ENCODE data around the gene RFPL2.
A peak's percentile ranks its signal among the peaks of the same experiment; 100 is the strongest.
"Not testable (repeated sequence)": the region's sequence is repeated elsewhere in the genome, so short reads cannot be mapped to it uniquely, and the experiment has no call there.

The RFPL2 gene

GRCh38 chr22:32160411-32160810 is 44.5 kb downstream of the RFPL2 start:
- peak; percentile 23 for DNase-seq

- DNase-seq, result peak; percentile 55
Observed at GRCh38 chr22:32158712-32159533, 46.0 kb downstream of the RFPL2 start, which contains the start of gene C22orf42. Gene C22orf42, minus strand, starts transcription at chr22:32159303. Its CDS starts 88 bp downstream, at chr22:32159215.

DNA sequence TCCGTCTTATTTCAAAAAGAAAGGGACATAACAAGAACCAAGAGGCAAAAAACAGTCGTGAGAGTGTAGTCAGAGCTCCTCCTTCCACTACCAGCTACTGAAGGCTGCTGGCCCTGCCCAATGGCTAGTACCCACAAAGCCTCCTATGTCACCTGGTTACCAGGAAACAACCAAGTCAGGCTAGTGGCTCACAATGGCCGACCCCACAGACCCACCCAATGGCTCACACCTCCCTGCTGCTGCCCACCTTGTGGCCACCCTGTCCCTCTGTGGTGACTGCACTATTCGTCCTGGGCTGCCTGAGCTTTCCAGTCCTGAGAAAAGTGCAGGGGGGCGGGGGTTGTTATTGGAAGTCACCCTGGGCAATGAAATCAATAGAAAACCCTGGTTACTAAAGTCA is 47.2 kb downstream of the RFPL2 start:
- not testable (repeated sequence) for DNase-seq

GRCh38 chr22:32154727-32155126 is 50.1 kb downstream of the RFPL2 start:
- not testable (repeated sequence) for DNase-seq

GRCh38 chr22:32151641-32152040 is 53.2 kb downstream of the RFPL2 start:
- DNase-seq, result not testable (repeated sequence)

GRCh38 chr22:32150647-32151046 is 54.2 kb downstream of the RFPL2 start:
- not testable (repeated sequence) for DNase-seq

GRCh38 chr22:32148372-32148771 is 56.5 kb downstream of the RFPL2 start:
- not testable (repeated sequence) for DNase-seq

DNA sequence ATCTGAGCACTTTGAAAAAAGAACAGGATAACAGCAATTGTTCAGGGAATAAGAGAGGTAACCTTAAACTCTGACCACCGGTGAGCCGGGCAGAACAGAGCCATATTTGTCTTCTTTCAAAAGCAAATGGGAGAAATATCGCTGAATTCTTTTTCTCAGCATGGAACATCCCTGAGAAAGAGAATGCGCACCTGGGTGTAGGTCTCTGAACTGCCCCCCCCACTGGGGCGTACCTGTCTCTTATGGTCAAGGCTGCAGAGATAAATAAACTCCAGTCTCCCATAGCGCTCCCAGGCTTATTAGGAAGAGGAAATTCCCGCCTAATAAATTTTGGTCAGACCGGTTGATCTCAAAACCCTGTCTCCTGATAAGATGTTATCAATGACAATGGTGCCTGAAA is 57.7 kb downstream of the RFPL2 start:
- peak; percentile 94 for DNase-seq

DNA sequence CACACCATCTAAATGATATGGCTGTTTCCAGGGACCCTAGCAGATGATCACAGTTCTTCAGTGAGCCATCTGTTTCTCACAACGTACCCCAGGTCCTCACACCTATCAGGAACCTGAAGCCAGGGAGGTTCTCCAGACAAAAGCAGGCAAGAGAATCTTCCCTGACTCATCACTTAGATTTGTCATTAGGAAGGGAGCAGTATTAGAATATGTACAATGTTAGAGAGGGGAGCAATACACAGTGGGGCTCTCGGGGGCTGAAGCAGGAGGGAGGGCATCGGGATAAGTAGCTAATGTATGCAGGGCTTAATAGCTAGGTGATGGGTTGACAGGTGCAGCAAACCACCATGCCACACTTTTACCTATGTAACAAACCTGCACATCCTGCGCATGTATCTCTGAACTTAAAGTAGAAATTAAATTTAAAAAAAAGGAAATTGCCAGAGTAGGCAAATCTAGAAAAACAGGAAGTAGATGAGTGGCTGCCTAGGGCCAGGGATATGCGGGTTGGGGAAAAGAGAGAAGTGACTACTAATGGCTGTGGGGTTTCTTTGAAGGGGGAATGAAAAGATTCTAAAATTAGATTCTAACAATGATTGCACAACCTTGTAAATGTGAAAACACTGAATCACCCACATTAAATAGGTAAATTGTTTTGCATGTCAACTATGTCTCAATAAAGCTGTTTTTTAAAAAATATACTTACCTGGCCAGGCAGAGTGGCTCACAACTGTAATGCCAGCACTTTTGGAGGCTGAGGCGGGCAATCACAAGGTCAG is 60.2 kb downstream of the RFPL2 start:
- DNase-seq, result no peak

DNA sequence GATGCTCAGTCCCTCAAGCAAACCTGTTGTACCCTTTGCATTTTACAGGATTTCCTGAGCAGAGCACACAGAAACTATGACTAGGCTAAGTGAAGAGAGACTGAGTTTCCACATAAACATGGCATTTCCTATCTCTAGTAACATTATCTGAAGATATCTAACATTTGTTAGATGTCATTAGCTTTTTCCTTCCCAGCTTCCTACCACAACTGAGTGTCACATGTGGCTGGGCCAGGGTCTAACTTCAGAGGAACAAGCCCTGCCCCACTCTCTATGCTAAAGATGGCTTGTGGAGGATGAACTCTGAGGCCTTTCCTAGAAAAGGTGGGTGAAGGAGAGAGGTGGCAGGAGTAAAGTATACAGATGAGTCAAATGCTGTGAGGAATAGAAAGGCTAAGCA is 62.3 kb downstream of the RFPL2 start:
- no peak for DNase-seq

DNA sequence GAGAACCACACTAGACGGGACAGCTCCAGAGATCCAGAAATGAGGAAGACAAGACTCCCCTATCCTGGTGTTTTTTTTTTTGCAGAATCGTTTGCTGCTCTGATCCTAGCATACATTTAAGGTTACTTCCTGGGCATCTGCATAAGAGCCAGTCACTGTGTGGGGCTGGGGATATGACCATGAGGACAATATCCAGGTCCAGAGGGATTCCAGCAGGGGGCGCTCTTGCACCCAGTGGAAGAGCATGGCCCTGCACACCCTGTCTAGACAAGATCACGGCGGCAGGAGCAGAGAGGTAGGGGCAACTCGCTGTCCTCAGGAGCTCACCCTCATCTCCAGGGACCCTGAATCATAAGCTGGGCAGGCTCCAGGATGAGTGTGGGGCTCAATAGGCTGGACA is 64.2 kb downstream of the RFPL2 start:
- peak; percentile 43 for DNase-seq

All from NCI-H146 (cell line).